Stomach (tissue), 4 donors: ENCODE data around the gene TIMM17A.

Experiments
- CTCF ChIP-seq, 7 experiments: fragments of 450-650 bp in 4 of 7; fragments of 200-600 bp in 3 of 7; sonication (generic) in 3 of 7; IDR thresholded peaks; one replicate each; pipeline ENCODE4 v1.5.1; 2016 to 2019; ENCODE audit warnings: antibody characterized with exemption in 7 of 7, control low read depth in 2 of 7, mild to moderate bottlenecking in 1 of 7
- POLR2A ChIP-seq, 4 donors: fragments of 450-650 bp; IDR thresholded peaks; one replicate each; pipeline ENCODE4 v1.6.1; 2016; ENCODE audit warnings: antibody characterized with exemption in 4 of 4, control low read depth in 2 of 4, mild to moderate bottlenecking in 1 of 4, moderate library complexity in 1 of 4
- POLR2AphosphoS5 ChIP-seq, 3 donors: sonication (generic); formaldehyde crosslinking; IDR thresholded peaks; one replicate each; pipeline ENCODE4 v1.6.1; 2016; ENCODE audit warnings: antibody characterized with exemption in 3 of 3

- TF ChIP-seq CTCF (IDR thresholded peaks at IDR 0.05), result no peak
- no peak for TF ChIP-seq POLR2A (IDR thresholded peaks at IDR 0.05)
- no peak for TF ChIP-seq POLR2AphosphoS5 (IDR thresholded peaks at IDR 0.05)
Measured at GRCh38 chr1:201925981-201926645, 29.2 kb upstream of the TIMM17A start.
